Activated naive CD4-positive, alpha-beta T cell treated with anti-CD3 and anti-CD28 coated beads, Interleukin-2, amount 50 U/mL, for 24 hours (primary cell): ENCODE measurements around the gene FOXL2.
"Not testable (repeated sequence)": the region's sequence is repeated elsewhere in the genome, so short reads cannot be mapped to it uniquely, and the experiment has no call there.

Experiments
- H3K27ac Mint-ChIP-seq: one replicate; pipeline ENCODE4 v1.8.0; 2021; ENCODE audit warnings: mild to moderate bottlenecking, mixed read lengths
- H3K27me3 Mint-ChIP-seq: one replicate; pipeline ENCODE4 v1.8.0; 2021; ENCODE audit warnings: mixed read lengths
- H3K36me3 Mint-ChIP-seq: one replicate; pipeline ENCODE4 v1.8.0; 2021; ENCODE audit warnings: mixed read lengths
- H3K4me1 Mint-ChIP-seq: one replicate; pipeline ENCODE4 v1.8.0; 2021; ENCODE audit warnings: mixed read lengths
- H3K4me3 Mint-ChIP-seq: one replicate; pipeline ENCODE4 v1.8.0; 2021; ENCODE audit warnings: mild to moderate bottlenecking, mixed read lengths
- H3K9me3 Mint-ChIP-seq: one replicate; pipeline ENCODE4 v1.8.0; 2021; ENCODE audit warnings: mixed read lengths

FOXL2 gene

DNA sequence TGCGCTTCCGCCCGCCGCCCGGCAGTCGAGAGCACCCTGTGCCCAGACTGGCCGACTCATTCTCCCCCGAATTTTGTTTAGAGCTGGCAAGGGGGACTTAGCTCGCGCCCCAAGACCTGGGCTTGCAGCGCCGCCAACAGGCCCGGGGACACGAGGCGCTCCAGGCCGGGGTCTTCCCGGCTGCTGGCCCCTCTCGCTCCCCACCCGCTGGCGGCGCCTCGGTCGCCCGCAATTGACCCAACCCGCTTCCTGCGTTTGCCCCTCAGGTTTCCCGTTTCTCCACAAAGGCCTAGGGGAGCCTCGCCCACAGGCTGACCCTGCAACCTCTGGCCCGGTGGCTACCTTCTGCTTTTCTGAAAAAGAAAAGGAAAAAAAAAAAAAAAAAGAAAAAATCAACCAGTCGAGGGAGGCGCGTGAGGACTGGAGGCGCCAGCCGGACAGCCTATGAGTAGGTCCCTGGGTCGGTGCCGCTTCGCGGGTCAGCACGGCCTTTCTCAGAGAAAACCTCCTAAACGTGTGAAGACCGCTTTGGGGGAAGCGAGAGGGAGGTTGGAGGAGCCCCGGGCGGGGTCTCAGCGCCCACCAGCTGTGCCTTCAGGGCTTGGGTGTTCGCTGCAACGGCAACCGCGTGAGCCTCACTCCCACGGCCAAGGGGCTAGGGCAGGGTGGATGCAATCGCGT is 7.2 kb downstream of the FOXL2 start:
- Mint-ChIP-seq H3K27ac (no peak overlapping the region), H3K9me3 (no peaks in the 10 kb centered on the region), H3K36me3 (no peaks in the 10 kb centered on the region), H3K4me1 (peaks cover 49% of the 10 kb centered on the region), H3K4me3 (no peak overlapping the region), H3K27me3 (peaks cover 73% of the 10 kb centered on the region)

DNA sequence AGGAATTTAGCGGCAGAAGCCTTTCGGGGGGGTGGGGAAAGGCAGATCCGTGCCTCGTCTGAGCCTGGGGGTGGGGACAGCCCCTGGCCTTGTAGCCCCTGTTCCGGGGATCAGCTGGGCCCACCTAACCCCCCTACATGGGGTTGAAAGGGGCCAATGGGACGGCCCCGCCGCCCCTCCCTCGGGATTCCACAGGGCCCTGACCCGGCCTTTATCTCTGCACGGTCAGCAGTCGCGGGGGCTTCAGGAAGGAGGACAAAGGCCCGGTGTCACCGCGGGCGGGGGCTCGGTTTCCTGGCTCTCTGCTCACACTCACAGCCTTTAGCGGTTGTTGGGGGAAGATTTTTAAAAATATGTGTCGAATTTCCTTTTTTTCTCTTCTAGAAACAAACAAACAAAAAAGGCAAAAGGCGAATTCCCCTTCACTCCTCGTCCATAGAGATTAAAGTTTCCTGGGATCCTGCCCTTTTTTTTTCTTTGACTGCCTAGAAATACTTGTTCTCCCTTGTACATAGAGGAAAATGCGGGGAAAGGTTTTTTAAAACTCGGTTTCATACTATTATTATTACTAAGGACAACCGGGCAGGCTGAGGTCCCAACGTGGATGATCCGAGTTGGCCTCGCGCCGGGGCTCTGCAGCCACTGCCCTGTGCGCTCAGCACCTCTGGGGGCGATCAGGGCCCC is 7.9 kb downstream of the FOXL2 start:
- Mint-ChIP-seq H3K36me3 (no peaks in the 10 kb centered on the region), H3K9me3 (no peaks in the 10 kb centered on the region), H3K4me1 (peaks cover 42% of the 10 kb centered on the region), H3K4me3 (no peak overlapping the region), H3K27me3 (peaks cover 70% of the 10 kb centered on the region), H3K27ac (no peak overlapping the region)

- H3K36me3 Mint-ChIP-seq: no peaks in the 10 kb centered on the region
- H3K4me1 Mint-ChIP-seq: peaks cover 34% of the 10 kb centered on the region
- H3K27ac Mint-ChIP-seq: no peak overlapping the region
- peak overlapping the region; percentile 72 for H3K4me3 Mint-ChIP-seq
- H3K27me3 Mint-ChIP-seq: peaks cover 66% of the 10 kb centered on the region
- H3K9me3 Mint-ChIP-seq: no peaks in the 10 kb centered on the region
Measured at GRCh38 chr3:138938056-138938876, 8.7 kb downstream of the FOXL2 start.

GRCh38 chr3:138937690-138938055 is 9.3 kb downstream of the FOXL2 start:
- Mint-ChIP-seq H3K27me3 (peaks cover 63% of the 10 kb centered on the region), H3K4me3 (peak overlapping the region; percentile 72), H3K36me3 (no peaks in the 10 kb centered on the region), H3K27ac (peak overlapping the region; percentile 46), H3K4me1 (peaks cover 34% of the 10 kb centered on the region), H3K9me3 (no peaks in the 10 kb centered on the region)

- Mint-ChIP-seq H3K27ac (no peak overlapping the region), H3K36me3 (no peaks in the 10 kb centered on the region), H3K27me3 (peaks cover 58% of the 10 kb centered on the region), H3K4me3 (peak overlapping the region; percentile 84), H3K4me1 (peaks cover 34% of the 10 kb centered on the region), H3K9me3 (no peaks in the 10 kb centered on the region)
Measured at GRCh38 chr3:138936741-138937689, 9.9 kb downstream of the FOXL2 start.

GRCh38 chr3:138935863-138936740 is 10.8 kb downstream of the FOXL2 start:
- H3K36me3 Mint-ChIP-seq: no peaks in the 10 kb centered on the region
- peaks cover 49% of the 10 kb centered on the region for H3K27me3 Mint-ChIP-seq
- peak overlapping the region; percentile 84 for H3K4me3 Mint-ChIP-seq
- no peaks in the 10 kb centered on the region for H3K9me3 Mint-ChIP-seq
- no peak overlapping the region for H3K27ac Mint-ChIP-seq
- H3K4me1 Mint-ChIP-seq: peaks cover 34% of the 10 kb centered on the region

GRCh38 chr3:138935505-138935862 is 11.5 kb downstream of the FOXL2 start:
- H3K4me1 Mint-ChIP-seq: peaks cover 34% of the 10 kb centered on the region
- H3K9me3 Mint-ChIP-seq: no peaks in the 10 kb centered on the region
- H3K27ac Mint-ChIP-seq: no peak overlapping the region
- H3K27me3 Mint-ChIP-seq: peaks cover 43% of the 10 kb centered on the region
- H3K4me3 Mint-ChIP-seq: peak overlapping the region; percentile 84
- no peaks in the 10 kb centered on the region for H3K36me3 Mint-ChIP-seq

- no peak overlapping the region for H3K4me3 Mint-ChIP-seq
- H3K27ac Mint-ChIP-seq: no peak overlapping the region
- no peaks in the 10 kb centered on the region for H3K9me3 Mint-ChIP-seq
- H3K27me3 Mint-ChIP-seq: peaks cover 37% of the 10 kb centered on the region
- H3K4me1 Mint-ChIP-seq: peaks cover 33% of the 10 kb centered on the region
- no peaks in the 10 kb centered on the region for H3K36me3 Mint-ChIP-seq
Measured at GRCh38 chr3:138933981-138934691, 12.8 kb downstream of the FOXL2 start.

DNA sequence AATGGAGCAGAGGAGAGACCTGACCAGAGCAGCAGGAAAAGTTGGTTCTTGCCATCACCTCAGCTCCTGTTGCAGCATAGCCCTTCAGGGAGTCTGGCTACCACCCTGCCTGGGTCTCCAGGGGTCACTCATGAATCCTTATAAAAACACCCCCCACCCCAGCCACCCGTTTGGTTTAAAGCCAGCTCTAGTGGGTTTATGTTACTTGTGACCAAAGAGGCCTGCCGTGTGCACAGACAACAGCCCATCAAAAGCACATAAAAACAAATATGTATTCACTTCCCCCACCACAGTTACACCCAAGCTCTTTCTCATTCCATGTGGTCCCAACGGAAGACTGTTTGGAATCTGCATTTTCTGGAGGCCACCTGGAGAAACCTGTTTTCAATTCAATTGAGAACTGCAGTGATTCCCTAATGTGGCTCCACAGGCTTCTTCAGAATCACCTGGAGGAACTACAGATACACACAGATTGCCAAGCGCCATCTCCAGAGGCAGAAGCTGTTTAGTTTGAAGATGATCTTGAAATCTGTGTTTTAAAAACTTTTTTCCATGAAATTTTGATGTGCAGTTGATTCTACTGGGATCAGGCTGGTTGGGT is 13.8 kb downstream of the FOXL2 start:
- Mint-ChIP-seq H3K36me3 (no peaks in the 10 kb centered on the region), H3K27me3 (peaks cover 30% of the 10 kb centered on the region), H3K27ac (no peak overlapping the region), H3K4me3 (no peak overlapping the region), H3K4me1 (peaks cover 23% of the 10 kb centered on the region), H3K9me3 (no peaks in the 10 kb centered on the region)

DNA sequence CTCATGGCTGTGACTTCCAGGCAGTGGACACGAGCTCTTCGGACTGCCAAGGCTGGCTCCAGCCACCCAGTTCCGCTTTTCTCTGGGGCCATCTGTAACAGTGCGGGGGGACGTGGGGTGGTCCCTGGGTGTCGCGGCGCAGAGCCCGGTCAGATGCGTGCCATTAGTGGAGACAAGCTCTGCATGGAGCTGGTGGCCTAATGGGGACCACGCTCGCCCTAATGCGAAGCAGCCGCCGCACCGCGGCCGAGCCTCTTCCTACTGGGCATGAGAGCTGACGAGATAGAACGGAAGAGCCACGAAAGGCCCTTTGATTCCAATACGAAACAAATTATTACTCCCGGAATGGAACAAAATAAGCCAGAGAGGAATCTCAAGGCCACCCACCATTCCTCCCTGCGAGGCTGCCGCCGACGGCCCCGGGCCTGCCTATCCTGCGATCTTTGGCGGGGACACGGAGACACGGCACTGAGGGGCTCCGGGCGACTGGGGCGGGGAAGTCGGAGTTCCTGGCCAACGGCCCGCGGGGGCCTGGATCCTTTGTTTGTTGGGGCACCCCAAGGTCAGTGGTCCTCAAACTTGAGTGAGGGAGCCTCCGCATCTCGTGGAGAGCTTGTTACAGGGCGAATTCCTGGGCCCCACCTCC is 18.1 kb downstream of the FOXL2 start:
- Mint-ChIP-seq H3K4me3 (no peak overlapping the region), H3K36me3 (no peaks in the 10 kb centered on the region), H3K27me3 (peaks cover 9% of the 10 kb centered on the region), H3K4me1 (no peaks in the 10 kb centered on the region), H3K27ac (no peak overlapping the region), H3K9me3 (no peaks in the 10 kb centered on the region)

DNA sequence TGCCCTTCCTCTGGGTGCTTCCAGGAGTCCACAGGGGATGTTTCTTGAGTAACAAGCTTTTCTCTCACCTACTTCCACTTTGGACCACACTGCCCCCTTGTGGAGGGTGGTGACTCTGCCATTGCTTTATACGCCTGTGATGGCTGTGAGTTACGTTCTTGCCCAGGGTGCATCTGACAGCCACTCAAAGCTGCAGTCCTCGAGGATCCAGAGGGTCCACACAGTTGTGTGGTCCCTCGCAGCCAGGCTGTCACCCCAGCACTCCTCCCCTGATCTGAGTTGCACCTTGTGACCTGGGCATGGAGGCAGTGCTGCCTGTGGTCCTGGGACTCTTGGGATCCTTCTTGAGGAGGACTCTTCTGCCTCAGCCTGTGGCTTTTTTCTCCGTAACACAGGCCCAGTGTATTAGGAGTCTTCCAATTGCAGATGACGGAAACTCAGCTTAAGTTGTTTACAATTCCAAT is 23.4 kb downstream of the FOXL2 start:
- peaks cover 5% of the 10 kb centered on the region for H3K4me1 Mint-ChIP-seq
- no peak overlapping the region for H3K4me3 Mint-ChIP-seq

DNA sequence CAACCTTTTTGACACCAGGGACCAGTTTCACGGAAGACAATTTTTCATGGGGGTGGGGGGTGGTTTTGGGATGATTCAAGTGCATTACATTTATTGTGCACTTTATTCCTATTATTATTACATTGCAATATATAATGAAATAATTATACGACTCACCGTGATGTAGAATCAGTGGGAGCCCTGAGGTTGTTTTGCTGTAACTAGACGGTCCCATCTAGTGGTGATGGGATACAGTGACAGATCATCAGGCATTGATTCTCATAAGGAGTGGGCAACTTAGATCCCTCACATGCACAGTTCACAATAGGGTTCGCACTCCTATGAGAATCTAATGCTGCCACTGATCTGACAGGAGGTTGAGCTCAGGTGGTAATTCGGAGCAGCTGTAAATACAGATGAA is 24.5 kb downstream of the FOXL2 start:
- H3K4me3 Mint-ChIP-seq, H3K36me3 Mint-ChIP-seq, H3K27ac Mint-ChIP-seq, H3K4me1 Mint-ChIP-seq, H3K27me3 Mint-ChIP-seq, H3K9me3 Mint-ChIP-seq: not testable (repeated sequence)

More for the DNA sequence above, 23.4 kb downstream of the FOXL2 start:
- no peaks in the 10 kb centered on the region for H3K9me3 Mint-ChIP-seq
- H3K36me3 Mint-ChIP-seq: no peaks in the 10 kb centered on the region
- peak overlapping the region; percentile 74 for H3K27ac Mint-ChIP-seq
- peaks cover 4% of the 10 kb centered on the region for H3K27me3 Mint-ChIP-seq
